Activated naive CD4-positive, alpha-beta T cell treated with anti-CD3 and anti-CD28 coated beads for 36 hours (primary cell): Measurements from ENCODE around the gene MCAT. TPM values are rescaled to one million over a fixed set of nuclear protein-coding genes. Genes with fewer than 3 reads are reported as not detected.

Experiments used
- CTCF ChIA-PET: fragments of 350-600 bp; sonication (Branson Sonifier 250); formaldehyde crosslinking; loops from one replicate; lab custom pipeline; 2021; ENCODE audit warnings: antibody characterized with exemption; lab: Charles Lee
- DNase-seq: peaks from one replicate; pipeline ENCODE4 v3.0.0-alpha.2; 2020
- H3K27ac Mint-ChIP-seq: one replicate; pipeline ENCODE4 v1.8.0; 2021; ENCODE audit warnings: mild to moderate bottlenecking, mixed read lengths
- H3K27me3 Mint-ChIP-seq: one replicate; pipeline ENCODE4 v1.8.0; 2021; ENCODE audit warnings: low read depth, mixed read lengths
- H3K36me3 Mint-ChIP-seq: one replicate; pipeline ENCODE4 v1.8.0; 2021; ENCODE audit warnings: low read depth, mixed read lengths
- H3K4me1 Mint-ChIP-seq: one replicate; pipeline ENCODE4 v1.8.0; 2021; ENCODE audit warnings: low read depth, mixed read lengths
- H3K4me3 Mint-ChIP-seq: one replicate; pipeline ENCODE4 v1.8.0; 2021; ENCODE audit warnings: mild to moderate bottlenecking, moderate library complexity, mixed read lengths
- H3K9me3 Mint-ChIP-seq: one replicate; pipeline ENCODE4 v1.8.0; 2021; ENCODE audit warnings: mixed read lengths
- intact Hi-C: fragments of 100-400 bp; cut with micrococcal nuclease; formaldehyde crosslinking; loops from one replicate; pipeline ENCODE4 v1.15.1; 2023
- total RNA-seq, 2 experiments: library from RNA; stranded (reverse); gene quantifications; one replicate each; pipeline ENCODE4 v1.2.3, GENCODE V29; 2021

MCAT gene, protein sequence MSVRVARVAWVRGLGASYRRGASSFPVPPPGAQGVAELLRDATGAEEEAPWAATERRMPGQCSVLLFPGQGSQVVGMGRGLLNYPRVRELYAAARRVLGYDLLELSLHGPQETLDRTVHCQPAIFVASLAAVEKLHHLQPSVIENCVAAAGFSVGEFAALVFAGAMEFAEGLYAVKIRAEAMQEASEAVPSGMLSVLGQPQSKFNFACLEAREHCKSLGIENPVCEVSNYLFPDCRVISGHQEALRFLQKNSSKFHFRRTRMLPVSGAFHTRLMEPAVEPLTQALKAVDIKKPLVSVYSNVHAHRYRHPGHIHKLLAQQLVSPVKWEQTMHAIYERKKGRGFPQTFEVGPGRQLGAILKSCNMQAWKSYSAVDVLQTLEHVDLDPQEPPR
- total RNA-seq: 10 to 100 TPM in 1 of 2 experiments, 1 to 10 TPM in 1; 10.0 to 10.5 TPM

DNA sequence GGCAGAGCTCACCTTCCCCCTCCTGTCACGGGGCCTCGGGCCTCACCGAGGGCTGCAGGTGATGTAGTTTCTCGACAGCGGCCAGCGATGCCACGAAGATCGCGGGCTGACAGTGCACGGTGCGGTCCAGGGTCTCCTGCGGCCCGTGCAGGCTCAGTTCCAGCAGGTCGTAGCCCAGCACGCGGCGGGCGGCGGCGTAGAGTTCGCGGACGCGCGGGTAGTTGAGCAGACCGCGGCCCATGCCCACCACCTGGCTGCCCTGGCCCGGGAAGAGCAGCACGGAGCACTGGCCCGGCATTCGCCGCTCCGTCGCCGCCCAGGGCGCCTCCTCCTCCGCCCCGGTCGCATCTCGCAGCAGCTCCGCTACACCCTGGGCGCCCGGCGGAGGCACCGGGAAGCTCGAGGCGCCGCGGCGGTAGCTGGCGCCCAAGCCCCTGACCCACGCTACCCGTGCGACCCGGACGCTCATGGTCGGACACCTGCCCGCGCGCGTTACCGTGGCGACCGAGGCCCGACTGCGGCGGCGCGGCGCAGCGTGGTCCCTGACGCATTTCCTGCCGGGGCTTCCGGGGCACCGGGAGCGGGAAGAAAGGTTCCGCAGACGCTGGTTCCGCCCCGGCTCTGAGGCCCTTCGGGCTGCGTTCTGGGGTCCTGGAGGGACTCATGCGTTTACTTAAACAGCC, at the start of gene MCAT:
TSS of gene MCAT (minus strand) at position 519 of the 683 bp plus-strand sequence. CDS start at position 469, 50 bp downstream.
- CTCF ChIA-PET: interaction anchor here (0.6 to 1.4 kb wide), 2 partner anchors 45 to 1597 kb away, joined by 4 to 8 read pairs; no protein-coding TSS in a partner anchor
- peak; percentile 80 for DNase-seq
- Mint-ChIP-seq H3K4me1 (peaks cover 31% of the 10 kb centered on the region), H3K27ac (peak within 1 kb of the TSS; percentile 86), H3K9me3 (no peaks in the 10 kb centered on the region), H3K27me3 (no peaks in the 10 kb centered on the region), H3K4me3 (peak within 1 kb of the TSS; percentile 84), H3K36me3 (peaks cover 19% of the 10 kb centered on the region)
- intact Hi-C loops: loop anchor here (2.0 kb wide), 1 partner anchor 44 kb away; the partner anchor contains the start of gene TTLL12

DNA sequence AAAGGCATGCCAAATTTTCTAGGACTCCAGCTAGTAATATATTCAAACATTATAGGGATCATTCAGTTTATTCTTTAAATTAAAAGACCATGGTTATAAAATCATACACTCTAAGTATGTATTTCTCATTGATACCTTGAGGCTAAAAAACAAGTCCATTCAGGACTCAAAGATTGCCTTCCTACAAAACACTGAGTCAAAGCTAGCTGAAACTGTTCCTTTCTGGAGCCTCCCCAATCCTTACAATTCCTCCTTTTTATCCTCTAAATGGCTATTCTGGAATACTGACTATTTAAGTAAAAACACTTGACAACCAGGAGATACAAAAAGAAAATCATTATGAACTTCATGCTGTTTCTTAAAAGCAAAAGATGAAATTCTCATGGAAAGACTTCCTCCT, 48.6 kb upstream of the MCAT start:
- Mint-ChIP-seq H3K4me1 (peaks cover 5% of the 10 kb centered on the region), H3K36me3 (no peaks in the 10 kb centered on the region), H3K9me3 (no peaks in the 10 kb centered on the region), H3K27ac (no peak overlapping the region), H3K4me3 (no peak overlapping the region), H3K27me3 (no peaks in the 10 kb centered on the region)
- intact Hi-C loops: no loop called here
- CTCF ChIA-PET: interaction anchor here (0.7 kb wide), 1 partner anchor 11 kb away, joined by 3 read pairs; no protein-coding TSS in a partner anchor
- DNase-seq: no peak

DNA sequence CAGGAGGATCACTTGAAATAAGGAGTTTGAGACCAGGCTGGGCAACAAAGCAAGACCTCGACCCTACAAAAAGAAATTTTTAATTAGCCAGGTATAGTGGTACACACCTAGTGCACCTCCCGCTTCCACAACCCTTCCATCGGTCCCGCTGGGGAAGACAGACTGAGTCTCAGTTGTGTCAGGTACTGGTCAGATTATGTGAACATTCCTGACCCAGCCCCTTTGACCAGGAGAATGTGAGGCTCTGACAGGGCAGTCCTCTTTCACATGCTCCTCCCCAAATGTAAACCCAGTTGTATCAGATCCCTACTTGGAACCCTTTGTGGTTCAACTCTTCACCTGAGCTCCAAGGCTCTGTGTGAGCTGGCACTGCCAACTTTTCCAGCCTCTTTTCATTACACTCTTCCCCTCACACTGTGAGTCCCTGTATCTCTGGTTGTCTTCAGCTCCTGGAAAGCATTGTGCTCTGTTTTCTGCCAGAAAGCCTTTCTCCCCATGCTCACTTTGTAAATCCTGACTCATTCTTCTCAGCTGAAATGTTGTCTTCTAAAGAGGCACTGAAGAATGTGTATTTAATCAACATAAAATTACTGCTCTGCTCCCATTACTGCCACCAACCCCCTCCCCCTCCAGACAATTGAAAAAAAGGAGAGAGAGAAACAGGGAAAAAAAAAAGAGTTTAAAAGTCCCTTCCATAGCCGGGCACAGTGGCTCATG, 45.8 kb upstream of the MCAT start:
- H3K4me3 Mint-ChIP-seq: peak overlapping the region; percentile 58
- no peaks in the 10 kb centered on the region for H3K9me3 Mint-ChIP-seq
- H3K27ac Mint-ChIP-seq: peak overlapping the region; percentile 68
- no peaks in the 10 kb centered on the region for H3K36me3 Mint-ChIP-seq
- CTCF ChIA-PET: interaction anchor here (1.4 kb wide), 1 partner anchor 157 kb away, joined by 5 read pairs; no protein-coding TSS in a partner anchor
- H3K4me1 Mint-ChIP-seq: peaks cover 20% of the 10 kb centered on the region
- no peaks in the 10 kb centered on the region for H3K27me3 Mint-ChIP-seq
- intact Hi-C loops: loop anchor here (5.0 kb wide), 1 partner anchor 73 kb away; no protein-coding TSS in a partner anchor
- DNase-seq: no peak

DNA sequence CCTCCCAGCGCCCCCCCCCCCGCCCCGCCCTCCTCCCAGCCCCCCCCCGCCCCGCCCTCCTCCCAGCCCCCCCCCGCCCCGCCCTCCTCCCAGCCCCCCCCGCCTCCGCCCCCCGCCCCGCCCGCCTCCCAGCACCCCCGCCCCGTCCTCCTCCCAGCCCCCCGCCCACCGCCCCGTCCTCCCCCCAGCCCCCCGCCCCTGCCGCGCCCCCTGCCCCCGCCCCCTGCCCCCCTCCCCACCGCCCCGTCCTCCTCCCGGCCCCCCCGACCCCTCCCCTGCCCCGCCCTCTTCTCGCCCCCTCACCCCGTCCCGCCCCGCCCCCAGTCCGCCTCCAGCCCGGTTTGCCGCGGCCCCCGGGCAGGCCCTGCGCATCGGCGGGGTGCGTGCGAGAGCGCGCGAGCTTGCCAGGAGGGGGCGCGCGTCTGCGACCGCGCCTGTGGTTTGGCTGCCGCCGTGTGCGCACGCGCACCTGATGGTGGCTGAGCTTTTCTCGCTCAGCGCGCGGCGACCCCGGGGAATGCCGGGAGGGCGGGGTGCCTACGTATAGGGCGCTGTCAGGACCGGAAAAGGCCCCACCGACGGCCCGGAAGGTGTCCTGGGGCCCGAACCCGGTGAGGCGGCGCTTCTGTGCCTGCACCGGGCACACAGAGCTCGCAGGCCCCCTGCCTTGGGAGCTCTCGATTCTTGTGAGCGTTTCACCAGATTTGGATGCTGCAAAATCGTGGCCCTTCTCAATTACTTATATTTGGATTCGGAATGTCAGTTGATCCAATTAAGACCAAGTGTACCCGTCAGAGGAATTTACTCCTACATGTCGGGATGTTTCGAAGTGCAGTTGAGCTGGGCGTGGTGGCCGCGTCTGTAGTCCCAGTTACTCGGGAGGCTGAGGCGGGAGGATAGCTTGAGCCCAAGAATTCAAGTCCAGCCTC, 44.2 kb upstream of the MCAT start:
- CTCF ChIA-PET: interaction anchor here (0.6 to 1.5 kb wide), 9 partner anchors 10 to 628 kb away, joined by 3 to 5 read pairs (median 3); partner anchors contain the start of gene MCAT
- no peaks in the 10 kb centered on the region for H3K9me3 Mint-ChIP-seq
- H3K4me3 Mint-ChIP-seq: peak overlapping the region; percentile 87
- intact Hi-C loops: loop anchor here (1.0 to 5.0 kb wide), 8 partner anchors 37 to 573 kb away; partner anchors contain the start of genes ARFGAP3, BIK, MCAT and POLDIP3
- no peaks in the 10 kb centered on the region for H3K27me3 Mint-ChIP-seq
- DNase-seq: peak; percentile 98
- peak overlapping the region; percentile 95 for H3K27ac Mint-ChIP-seq
- peaks cover 2% of the 10 kb centered on the region for H3K36me3 Mint-ChIP-seq
- H3K4me1 Mint-ChIP-seq: peaks cover 23% of the 10 kb centered on the region

DNA sequence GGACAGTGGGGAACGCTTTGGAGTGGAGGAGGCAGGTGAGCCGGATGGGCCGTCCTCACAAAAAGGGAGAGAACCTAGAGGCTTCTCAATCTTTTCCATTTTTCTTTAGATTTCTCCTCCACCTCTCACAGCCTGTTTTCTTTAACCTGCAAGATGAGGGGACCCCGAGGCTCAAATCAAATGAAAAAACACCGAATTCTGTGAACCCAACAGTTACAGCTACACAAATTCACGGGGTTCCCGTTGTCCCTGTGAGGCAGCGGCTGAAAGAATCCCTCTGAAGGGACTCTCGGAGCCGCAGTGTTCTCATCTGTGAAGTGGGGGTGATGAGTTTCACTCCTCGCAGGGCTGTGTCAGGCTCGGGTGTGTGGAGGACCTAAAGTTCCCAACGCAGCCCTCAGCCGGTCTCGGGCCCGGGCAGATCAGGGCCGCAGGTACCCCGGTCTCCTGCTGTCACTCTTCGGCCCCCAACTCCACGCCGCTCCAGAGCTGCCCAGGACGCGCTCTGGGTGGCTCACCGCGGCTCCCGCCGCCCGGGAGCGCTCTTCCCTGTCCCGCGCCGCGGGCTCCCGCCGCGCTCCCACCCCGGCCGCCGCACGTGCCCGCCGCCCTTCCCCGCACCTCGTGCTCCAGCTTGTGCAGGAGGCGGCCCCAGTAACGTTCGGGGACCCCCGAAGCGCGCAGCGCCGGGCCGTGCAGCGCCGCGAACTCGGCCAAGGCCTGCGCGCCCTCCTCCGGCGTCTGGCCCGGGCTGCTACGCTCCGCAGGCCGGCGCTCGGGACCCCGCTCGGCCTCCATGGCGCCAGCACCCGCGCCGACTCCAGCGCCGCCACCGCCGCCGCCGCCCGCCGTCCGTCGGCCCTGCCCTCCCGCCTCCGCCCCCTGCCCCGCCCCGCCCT, 43.3 kb upstream of the MCAT start, which contains the start of gene TTLL12:
TSS of gene TTLL12 (minus strand) at position 863 of the 899 bp plus-strand sequence. CDS start at position 798, 65 bp downstream.
- peaks cover 2% of the 10 kb centered on the region for H3K36me3 Mint-ChIP-seq
- H3K27me3 Mint-ChIP-seq: no peaks in the 10 kb centered on the region
- no peaks in the 10 kb centered on the region for H3K9me3 Mint-ChIP-seq
- H3K27ac Mint-ChIP-seq: peak within 1 kb of the TSS; percentile 95
- H3K4me1 Mint-ChIP-seq: peaks cover 25% of the 10 kb centered on the region
- intact Hi-C loops: loop anchor here (1.0 to 5.0 kb wide), 8 partner anchors 36 to 572 kb away; partner anchors contain the start of genes ARFGAP3, BIK, MCAT and POLDIP3
- H3K4me3 Mint-ChIP-seq: peak within 1 kb of the TSS; percentile 87
- CTCF ChIA-PET: interaction anchor here (0.6 to 1.5 kb wide), 7 partner anchors 10 to 629 kb away, joined by 3 to 5 read pairs (median 3); partner anchors contain the start of gene MCAT
- DNase-seq: peak; percentile 53

DNA sequence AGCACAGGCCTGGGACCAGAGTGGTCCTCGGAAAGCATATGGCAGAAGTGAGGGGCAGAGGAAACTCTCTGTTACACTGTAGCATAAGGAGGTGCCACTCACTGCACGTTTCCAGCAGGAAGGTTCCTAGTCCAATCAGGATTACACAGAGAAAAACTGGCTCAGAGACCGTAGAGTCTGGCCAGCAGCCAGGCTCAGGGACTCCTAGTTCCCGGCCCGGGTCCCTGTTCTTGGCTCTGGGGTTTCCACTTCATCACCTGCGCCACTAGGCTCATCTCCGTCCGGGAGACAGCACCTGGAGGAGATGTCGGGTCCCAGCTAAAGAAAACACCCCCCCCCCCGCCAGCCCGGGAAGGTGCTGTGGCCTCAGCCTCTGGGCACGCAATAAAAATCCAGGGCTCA, 42.7 kb upstream of the MCAT start:
- CTCF ChIA-PET: no interaction called here
- Mint-ChIP-seq H3K4me1 (peaks cover 25% of the 10 kb centered on the region), H3K9me3 (no peaks in the 10 kb centered on the region), H3K36me3 (peaks cover 5% of the 10 kb centered on the region), H3K4me3 (peak overlapping the region; percentile 78), H3K27me3 (no peaks in the 10 kb centered on the region), H3K27ac (no peak overlapping the region)
- no peak for DNase-seq
- intact Hi-C loops: loop anchor here (2.0 to 5.0 kb wide), 7 partner anchors 35 to 571 kb away; partner anchors contain the start of genes ARFGAP3, BIK, MCAT and POLDIP3

DNA sequence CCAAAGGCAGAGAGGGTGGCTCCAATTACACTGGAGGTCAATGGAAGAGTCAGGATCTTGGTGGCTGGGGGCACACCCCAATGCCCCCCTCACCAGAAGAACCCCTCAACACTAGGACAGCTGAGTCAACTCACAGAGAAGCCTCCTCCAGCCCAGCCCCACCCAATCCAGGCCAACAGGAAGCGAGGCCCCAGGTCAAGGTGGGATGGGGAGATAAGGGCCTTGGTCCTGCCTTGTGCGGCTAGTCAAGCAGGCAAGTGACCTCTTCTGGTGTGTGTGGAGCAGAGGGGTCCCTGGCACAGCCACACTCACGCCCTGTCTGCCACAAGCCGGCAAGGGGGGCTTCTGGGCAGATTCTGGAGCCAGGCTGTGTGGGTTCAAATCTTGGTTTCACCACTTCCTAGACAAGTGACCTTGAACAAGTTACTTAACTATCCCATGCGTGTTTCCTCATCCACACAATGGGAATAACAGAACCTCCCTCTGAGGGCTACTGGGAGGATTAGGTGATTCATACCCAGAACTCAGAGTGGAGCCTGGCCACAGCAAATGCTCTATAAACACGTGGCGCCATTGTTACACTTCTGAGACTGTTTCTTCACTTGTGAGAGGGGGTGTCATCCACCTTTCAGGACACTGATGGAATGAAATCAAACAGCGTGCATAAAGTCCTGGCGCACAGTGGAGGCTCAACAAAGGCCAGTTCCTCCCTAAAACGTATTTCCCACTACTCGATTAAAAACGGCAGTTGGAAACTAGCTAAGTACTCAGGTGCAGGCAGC, 40.5 kb upstream of the MCAT start:
- no peak overlapping the region for H3K4me3 Mint-ChIP-seq
- H3K27me3 Mint-ChIP-seq: no peaks in the 10 kb centered on the region
- no peak for DNase-seq
- H3K9me3 Mint-ChIP-seq: no peaks in the 10 kb centered on the region
- peaks cover 22% of the 10 kb centered on the region for H3K4me1 Mint-ChIP-seq
- CTCF ChIA-PET: no interaction called here
- intact Hi-C loops: no loop called here
- H3K36me3 Mint-ChIP-seq: peaks cover 18% of the 10 kb centered on the region
- H3K27ac Mint-ChIP-seq: no peak overlapping the region

DNA sequence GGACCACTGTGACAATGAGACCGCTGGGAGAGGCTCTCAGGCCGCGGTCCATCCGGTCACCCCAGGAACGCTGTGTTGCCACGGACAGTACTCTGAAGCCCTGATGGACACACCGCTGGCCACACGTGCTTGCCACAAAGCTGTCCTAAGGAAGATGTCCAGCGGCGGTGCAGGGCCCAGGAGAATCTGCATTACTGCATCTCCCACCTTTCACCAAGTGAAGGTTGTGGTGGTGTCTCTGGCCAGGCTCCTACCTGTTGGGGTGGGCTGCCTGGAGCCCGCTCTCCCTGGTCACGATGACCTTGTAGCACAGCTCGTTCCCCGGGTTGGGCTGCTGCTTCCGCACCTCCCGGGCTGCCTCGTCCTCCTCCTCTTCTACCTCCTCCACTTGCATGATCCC, 39.5 kb upstream of the MCAT start:
- no peak for DNase-seq
- Mint-ChIP-seq H3K36me3 (peaks cover 22% of the 10 kb centered on the region), H3K9me3 (no peaks in the 10 kb centered on the region), H3K27me3 (no peaks in the 10 kb centered on the region), H3K27ac (no peak overlapping the region), H3K4me1 (peaks cover 21% of the 10 kb centered on the region), H3K4me3 (no peak overlapping the region)
- CTCF ChIA-PET: no interaction called here
- intact Hi-C loops: no loop called here

DNA sequence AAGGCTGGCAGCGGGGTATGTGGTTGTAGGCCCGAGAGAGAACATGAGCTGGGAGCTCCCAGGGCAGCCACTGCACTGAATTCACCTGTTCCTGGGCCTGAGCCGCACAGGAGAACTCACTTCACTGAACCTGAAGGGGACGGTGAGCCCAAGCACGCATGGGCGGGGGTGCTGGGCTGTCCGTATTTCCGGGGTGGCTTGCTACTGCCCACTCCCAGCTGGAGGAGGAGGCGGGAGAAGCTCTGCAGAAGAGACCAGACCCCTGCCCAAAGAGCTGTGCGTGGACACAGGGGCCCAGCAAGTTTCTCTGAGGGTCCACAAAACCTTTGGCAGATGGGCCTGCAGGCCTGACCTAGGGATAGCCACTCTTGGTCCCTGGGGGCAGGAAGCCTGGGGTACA, 38.9 kb upstream of the MCAT start:
- no peaks in the 10 kb centered on the region for H3K27me3 Mint-ChIP-seq
- H3K9me3 Mint-ChIP-seq: no peaks in the 10 kb centered on the region
- no peak overlapping the region for H3K27ac Mint-ChIP-seq
- no peak for DNase-seq
- H3K36me3 Mint-ChIP-seq: peaks cover 22% of the 10 kb centered on the region
- CTCF ChIA-PET: no interaction called here
- no peak overlapping the region for H3K4me3 Mint-ChIP-seq
- H3K4me1 Mint-ChIP-seq: peaks cover 20% of the 10 kb centered on the region
- intact Hi-C loops: no loop called here
